CD4-positive, alpha-beta T cell (primary cell): ENCODE data around the gene UGGT1. TPM values are rescaled to one million over a fixed set of nuclear protein-coding genes. Genes with fewer than 3 reads are reported as not detected.
A peak's percentile ranks its signal among the peaks of the same experiment; 100 is the strongest.

Source experiments
- ATAC-seq: fragments of 200-7000 bp; cut with Tn5 transposase; one replicate; pipeline ENCODE4 v1.10.0; 2022; ENCODE audit warnings: mild to moderate bottlenecking; ENCODE audit not compliant: poor library complexity
- CTCF ChIA-PET: fragments of 350-600 bp; sonication (Branson Sonifier 250); formaldehyde crosslinking; loops from one replicate; lab custom pipeline; 2021; ENCODE audit warnings: antibody characterized with exemption, inconsistent platforms; lab: Charles Lee
- POLR2A ChIA-PET: fragments of 350-600 bp; sonication (Branson Sonifier 250); formaldehyde crosslinking; loops from one replicate; lab custom pipeline; 2021; ENCODE audit warnings: antibody characterized with exemption, inconsistent platforms; lab: Charles Lee
- DNase-seq, 14 experiments: peaks; one replicate each; pipeline ENCODE4 v3.0.0-alpha.2; 2013 to 2020; ENCODE audit warnings: mixed read lengths in 2 of 14
- H3K27ac ChIP-seq, 2 donors: one replicate each; pipeline versions ENCODE4 v1.5.1 to v1.7.0; 2013; ENCODE audit warnings: low read length in 2 of 2, low read depth in 1 of 2, mild to moderate bottlenecking in 1 of 2
- H3K27me3 ChIP-seq, 2 experiments: 1 replicate in 1 of 2; 2 replicates in 1 of 2; pipeline versions ENCODE4 v1.6.1 to v1.7.0; 2013; ENCODE audit warnings: low read length in 2 of 2, control low read depth in 1 of 2, mild to moderate bottlenecking in 1 of 2, moderate library complexity in 1 of 2; ENCODE audit not compliant: insufficient read depth in 2 of 2, control insufficient read depth in 1 of 2
- H3K36me3 ChIP-seq: one replicate; pipeline ENCODE4 v1.6.1; 2013; ENCODE audit warnings: low read length, control low read depth; ENCODE audit not compliant: insufficient read depth
- H3K4me1 ChIP-seq: one replicate; pipeline ENCODE4 v1.6.1; 2013; ENCODE audit warnings: low read length, control low read depth; ENCODE audit not compliant: insufficient read depth
- H3K4me3 ChIP-seq: one replicate; pipeline ENCODE4 v1.5.1; 2013; ENCODE audit warnings: mild to moderate bottlenecking, low read length, moderate library complexity
- H3K9me3 ChIP-seq, 2 experiments: 1 replicate in 1 of 2; 2 replicates in 1 of 2; pipeline versions ENCODE4 v1.6.1 to v1.7.0; 2013; ENCODE audit warnings: low read length in 2 of 2, mild to moderate bottlenecking in 2 of 2, control low read depth in 1 of 2, moderate library complexity in 1 of 2; ENCODE audit not compliant: control insufficient read depth in 1 of 2, insufficient read depth in 1 of 2
- H3K27ac Mint-ChIP-seq: one replicate; pipeline ENCODE4 v1.8.0; 2020; ENCODE audit warnings: mixed read lengths
- H3K27me3 Mint-ChIP-seq: one replicate; pipeline ENCODE4 v1.8.0; 2021; ENCODE audit warnings: mixed read lengths
- H3K36me3 Mint-ChIP-seq: one replicate; pipeline ENCODE4 v1.8.0; 2021; ENCODE audit warnings: low read depth, mixed read lengths
- H3K4me1 Mint-ChIP-seq: one replicate; pipeline ENCODE4 v1.8.0; 2021; ENCODE audit warnings: low read depth, mixed read lengths
- H3K4me3 Mint-ChIP-seq: one replicate; pipeline ENCODE4 v1.8.0; 2020; ENCODE audit warnings: mild to moderate bottlenecking, mixed read lengths
- H3K9me3 Mint-ChIP-seq: one replicate; pipeline ENCODE4 v1.8.0; 2020; ENCODE audit warnings: mixed read lengths
- intact Hi-C, 2 experiments: fragments of 100-400 bp; cut with DNase I in 1 of 2; cut with micrococcal nuclease in 1 of 2; formaldehyde crosslinking; loops; one replicate each; pipeline versions ENCODE4 v1.15.1 to v1.9.0; 2023 to 2025; cut with DNase I, micrococcal nuclease
- total RNA-seq, 174 experiments: library from RNA in 2 of 174; stranded (reverse) in 2 of 174; gene quantifications; one replicate each; pipeline ENCODE4 v1.2.3 and lab custom pipeline; 2021 to 2026
- TF ChIP-seq, protein P1 (sequence below): fragments of 200-600 bp; IDR thresholded peaks from one replicate; pipeline ENCODE4 v1.8.0; 2022; ENCODE audit warnings: antibody characterized with exemption, mild to moderate bottlenecking

UGGT1 gene
- total RNA-seq, 2 experiments from 2014 or later: 23.5 to 28.4 TPM

DNA sequence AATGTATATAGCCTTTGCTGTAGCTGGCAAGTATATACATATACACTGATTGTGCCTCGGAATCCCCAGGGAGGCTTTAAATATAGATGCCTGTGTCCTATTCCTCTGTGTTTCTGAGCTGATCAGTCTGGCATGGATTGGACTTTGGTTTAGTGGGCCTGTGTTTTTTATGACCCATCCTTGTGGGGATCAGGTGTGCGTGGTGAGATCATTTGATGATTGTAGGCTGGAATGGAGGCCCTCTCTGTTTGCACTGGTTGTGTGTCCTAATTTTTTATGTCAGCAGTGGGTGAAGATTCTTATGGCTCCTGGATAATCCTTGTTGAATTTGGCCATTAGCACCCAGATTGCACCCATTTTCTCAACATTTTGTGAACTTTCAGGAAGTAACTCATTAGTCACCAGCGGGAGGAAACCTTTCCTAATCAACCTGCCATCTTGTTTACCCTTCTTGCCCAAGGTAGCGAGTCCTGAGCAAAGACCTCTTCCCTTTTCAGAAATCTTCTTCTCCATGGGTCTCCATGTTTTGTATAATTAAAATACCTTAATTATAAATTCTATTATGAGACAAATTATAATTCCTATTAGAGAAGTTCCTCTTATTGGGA lies 75.8 kb downstream of the UGGT1 start:
- ATAC-seq (no peak), DNase-seq (peak in 2 of 14 experiments; percentile 22 to 29)
- Mint-ChIP-seq H3K36me3 (peaks cover 90% of the 10 kb centered on the region), H3K27me3 (no peaks in the 10 kb centered on the region), H3K27ac (no peak overlapping the region), H3K4me1 (peaks cover 22% of the 10 kb centered on the region), H3K4me3 (no peak overlapping the region), H3K9me3 (no peaks in the 10 kb centered on the region)
- ChIA-PET CTCF (no interaction called here), POLR2A (no interaction called here)
- intact Hi-C loops: no loop called here
- Histone ChIP-seq H3K27me3 (no peaks in the 10 kb centered on the region), H3K9me3 (no peaks in the 10 kb centered on the region), H3K36me3 (peaks cover 75% of the 10 kb centered on the region), H3K4me1 (peaks cover 5% of the 10 kb centered on the region), H3K4me3 (no peak overlapping the region), H3K27ac (no peak overlapping the region)
- TF ChIP-seq, protein P1, sequence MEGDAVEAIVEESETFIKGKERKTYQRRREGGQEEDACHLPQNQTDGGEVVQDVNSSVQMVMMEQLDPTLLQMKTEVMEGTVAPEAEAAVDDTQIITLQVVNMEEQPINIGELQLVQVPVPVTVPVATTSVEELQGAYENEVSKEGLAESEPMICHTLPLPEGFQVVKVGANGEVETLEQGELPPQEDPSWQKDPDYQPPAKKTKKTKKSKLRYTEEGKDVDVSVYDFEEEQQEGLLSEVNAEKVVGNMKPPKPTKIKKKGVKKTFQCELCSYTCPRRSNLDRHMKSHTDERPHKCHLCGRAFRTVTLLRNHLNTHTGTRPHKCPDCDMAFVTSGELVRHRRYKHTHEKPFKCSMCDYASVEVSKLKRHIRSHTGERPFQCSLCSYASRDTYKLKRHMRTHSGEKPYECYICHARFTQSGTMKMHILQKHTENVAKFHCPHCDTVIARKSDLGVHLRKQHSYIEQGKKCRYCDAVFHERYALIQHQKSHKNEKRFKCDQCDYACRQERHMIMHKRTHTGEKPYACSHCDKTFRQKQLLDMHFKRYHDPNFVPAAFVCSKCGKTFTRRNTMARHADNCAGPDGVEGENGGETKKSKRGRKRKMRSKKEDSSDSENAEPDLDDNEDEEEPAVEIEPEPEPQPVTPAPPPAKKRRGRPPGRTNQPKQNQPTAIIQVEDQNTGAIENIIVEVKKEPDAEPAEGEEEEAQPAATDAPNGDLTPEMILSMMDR: no peak

DNA sequence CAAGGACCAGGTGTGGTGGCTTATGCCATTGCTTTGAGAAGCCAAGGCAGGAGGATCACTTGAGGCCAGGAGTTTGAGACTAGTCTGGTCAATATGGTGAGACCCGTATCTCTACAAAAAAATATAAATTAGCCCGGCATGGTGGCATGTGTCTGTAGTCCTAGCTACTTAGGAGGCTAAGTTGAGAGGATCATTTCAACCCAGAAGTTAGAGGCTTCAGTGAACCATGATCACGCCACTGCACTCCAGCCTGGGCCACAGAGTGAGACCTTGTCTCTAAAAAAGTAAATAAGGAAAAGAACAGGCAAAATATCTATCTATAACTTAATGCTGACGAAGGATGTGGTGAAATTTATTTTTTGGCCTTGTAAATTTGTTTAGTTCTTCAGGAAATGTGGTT lies 78.1 kb downstream of the UGGT1 start:
- no peaks in the 10 kb centered on the region for H3K27me3 ChIP-seq
- ATAC-seq (no peak), DNase-seq (no peak)
- peaks cover 82% of the 10 kb centered on the region for H3K36me3 ChIP-seq
- POLR2A ChIA-PET: no interaction called here
- H3K4me1 ChIP-seq: peaks cover 5% of the 10 kb centered on the region
- Mint-ChIP-seq H3K27me3 (no peaks in the 10 kb centered on the region), H3K4me1 (peaks cover 22% of the 10 kb centered on the region), H3K36me3 (peaks cover 93% of the 10 kb centered on the region), H3K4me3 (no peak overlapping the region), H3K9me3 (no peaks in the 10 kb centered on the region), H3K27ac (peak overlapping the region; percentile 8)
- H3K27ac ChIP-seq: no peak overlapping the region
- H3K4me3 ChIP-seq: no peak overlapping the region
- intact Hi-C loops: no loop called here
- CTCF ChIA-PET: no interaction called here
- TF ChIP-seq, protein P1: no peak
- H3K9me3 ChIP-seq: no peaks in the 10 kb centered on the region

DNA sequence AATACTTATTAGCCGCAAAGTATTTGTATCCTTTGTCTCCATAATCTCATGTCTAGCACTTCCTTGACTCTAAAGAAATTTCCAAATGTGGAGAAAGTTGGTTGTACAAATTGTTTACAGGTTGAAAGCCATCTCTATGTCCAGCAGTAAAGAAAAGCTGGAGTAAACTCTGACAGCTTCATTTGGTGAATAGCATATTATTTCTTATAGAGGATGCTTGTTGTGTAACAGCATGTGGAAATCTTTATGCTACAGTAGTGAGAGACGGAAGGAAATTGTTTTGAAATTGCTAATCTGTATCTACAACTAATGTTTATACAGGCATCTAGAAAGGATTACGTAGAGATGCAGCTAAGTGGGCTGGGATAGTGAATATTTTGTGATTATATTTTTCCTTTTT lies 78.5 kb downstream of the UGGT1 start:
- peaks cover 22% of the 10 kb centered on the region for H3K4me1 Mint-ChIP-seq
- H3K27ac ChIP-seq: no peak overlapping the region
- no peaks in the 10 kb centered on the region for H3K9me3 Mint-ChIP-seq
- H3K27me3 Mint-ChIP-seq: no peaks in the 10 kb centered on the region
- CTCF ChIA-PET: no interaction called here
- no peaks in the 10 kb centered on the region for H3K27me3 ChIP-seq
- H3K36me3 ChIP-seq: peaks cover 82% of the 10 kb centered on the region
- TF ChIP-seq, protein P1: no peak
- peaks cover 92% of the 10 kb centered on the region for H3K36me3 Mint-ChIP-seq
- H3K4me3 ChIP-seq: no peak overlapping the region
- intact Hi-C loops: no loop called here
- no peaks in the 10 kb centered on the region for H3K9me3 ChIP-seq
- H3K4me1 ChIP-seq: peaks cover 5% of the 10 kb centered on the region
- peak overlapping the region; percentile 8 for H3K27ac Mint-ChIP-seq
- ATAC-seq (no peak), DNase-seq (peak in 2 of 14 experiments; percentile 12 to 14)
- POLR2A ChIA-PET: no interaction called here
- no peak overlapping the region for H3K4me3 Mint-ChIP-seq
